B cell (primary cell): ENCODE measurements around the gene RNF7.
"Not testable (repeated sequence)": the region's sequence is repeated elsewhere in the genome, so short reads cannot be mapped to it uniquely, and the experiment has no call there.

Source experiments
- EZH2 ChIP-seq: IDR thresholded peaks from 2 replicates; pipeline ENCODE4 v1.6.1; 2012; ENCODE audit warnings: borderline replicate concordance, low read depth, mild to moderate bottlenecking, moderate library complexity, low read length; ENCODE audit not compliant: insufficient read depth, poor library complexity, severe bottlenecking
- TF ChIP-seq, protein P1 (sequence below): fragments of 200-600 bp; IDR thresholded peaks from one replicate; pipeline ENCODE4 v1.8.0; 2022; ENCODE audit warnings: antibody characterized with exemption, mild to moderate bottlenecking

DNA sequence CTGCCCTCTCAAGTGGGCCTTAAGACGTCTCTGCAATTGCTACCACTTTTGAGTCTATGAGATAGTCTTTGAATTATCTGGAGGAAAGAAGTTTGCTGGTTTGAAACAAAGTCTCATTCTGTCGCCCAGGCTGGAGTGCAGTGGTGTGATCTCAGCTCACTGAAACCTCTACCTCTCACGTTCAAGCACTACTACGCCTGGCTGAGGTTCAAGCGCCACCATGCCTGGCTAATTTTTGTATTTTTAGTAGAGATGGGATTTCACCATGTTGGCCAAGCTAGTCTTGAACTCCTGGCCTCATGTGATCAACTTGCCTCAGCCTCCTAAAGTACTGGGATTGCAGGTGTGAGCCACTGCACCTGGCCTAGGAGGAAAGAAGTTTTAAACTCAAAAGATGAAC lies 50.7 kb downstream of the RNF7 start:
- TF ChIP-seq, protein P1, sequence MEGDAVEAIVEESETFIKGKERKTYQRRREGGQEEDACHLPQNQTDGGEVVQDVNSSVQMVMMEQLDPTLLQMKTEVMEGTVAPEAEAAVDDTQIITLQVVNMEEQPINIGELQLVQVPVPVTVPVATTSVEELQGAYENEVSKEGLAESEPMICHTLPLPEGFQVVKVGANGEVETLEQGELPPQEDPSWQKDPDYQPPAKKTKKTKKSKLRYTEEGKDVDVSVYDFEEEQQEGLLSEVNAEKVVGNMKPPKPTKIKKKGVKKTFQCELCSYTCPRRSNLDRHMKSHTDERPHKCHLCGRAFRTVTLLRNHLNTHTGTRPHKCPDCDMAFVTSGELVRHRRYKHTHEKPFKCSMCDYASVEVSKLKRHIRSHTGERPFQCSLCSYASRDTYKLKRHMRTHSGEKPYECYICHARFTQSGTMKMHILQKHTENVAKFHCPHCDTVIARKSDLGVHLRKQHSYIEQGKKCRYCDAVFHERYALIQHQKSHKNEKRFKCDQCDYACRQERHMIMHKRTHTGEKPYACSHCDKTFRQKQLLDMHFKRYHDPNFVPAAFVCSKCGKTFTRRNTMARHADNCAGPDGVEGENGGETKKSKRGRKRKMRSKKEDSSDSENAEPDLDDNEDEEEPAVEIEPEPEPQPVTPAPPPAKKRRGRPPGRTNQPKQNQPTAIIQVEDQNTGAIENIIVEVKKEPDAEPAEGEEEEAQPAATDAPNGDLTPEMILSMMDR, result not testable (repeated sequence)
- not testable (repeated sequence) for TF ChIP-seq EZH2
